ENCODE results near the gene CDH22. TPM values are rescaled to one million over a fixed set of nuclear protein-coding genes. Genes with fewer than 3 reads are reported as not detected.

The CDH22 gene
- total and polyA plus RNA-seq, 4 donors, result not detected

DNA sequence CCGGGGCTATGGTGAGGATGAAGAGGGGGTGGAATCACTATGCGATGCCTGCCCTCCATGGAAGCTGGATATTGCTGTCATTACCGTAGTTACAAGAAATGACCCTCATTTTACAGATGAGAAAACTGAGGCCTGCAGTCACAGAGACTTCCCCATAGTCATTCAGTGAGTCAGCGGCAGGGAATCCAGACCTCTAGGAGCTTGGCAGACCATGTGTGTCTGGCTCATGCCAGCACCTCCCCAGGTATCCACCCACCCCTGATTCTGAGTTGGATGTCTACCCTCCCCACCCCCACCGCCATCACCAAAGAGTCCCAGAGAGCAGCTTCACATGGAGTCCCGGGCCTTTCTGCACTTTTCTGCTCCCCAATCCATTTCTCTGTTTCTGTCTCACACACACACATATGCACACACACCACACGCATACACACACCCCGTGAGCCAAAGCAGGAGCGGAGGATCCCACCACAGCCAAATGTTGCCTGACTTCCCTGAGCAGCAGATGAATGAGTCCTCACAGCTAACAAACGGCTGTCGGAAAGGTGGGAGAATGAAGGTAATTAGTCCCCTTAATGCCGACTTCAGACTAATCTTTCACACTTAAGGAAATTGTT, 24.8 kb downstream of the CDH22 start:
- Histone ChIP-seq H3K4me1 (ENCODE audit: control insufficient read depth in 1 of 2, insufficient read depth in 2 of 2, low read length in 2 of 2) (no peaks in the 10 kb centered on the region), H3K27me3 (ENCODE audit: control insufficient read depth in 1 of 2, insufficient read depth in 2 of 2, low read length in 1 of 2) (no peaks in the 10 kb centered on the region), H3K4me3 (ENCODE audit: low read length in 2 of 2) (no peak overlapping the region), H3K36me3 (ENCODE audit: control insufficient read depth in 1 of 2, insufficient read depth in 2 of 2, low read length in 1 of 2) (no peaks in the 10 kb centered on the region), H3K9me3 (ENCODE audit: control insufficient read depth, low read length) (no peaks in the 10 kb centered on the region), H3K27ac (ENCODE audit: low read depth in 1 of 2, low read length in 2 of 2) (no peak overlapping the region)
- no peak for ATAC-seq (ENCODE audit: low FRiP score)
- 59 to 61% methylated on average over 12 of the region's 12 CpGs for WGBS, 2 donors
- no peak for DNase-seq
- intact Hi-C loops (cut with DNase I), result no loop called here

DNA sequence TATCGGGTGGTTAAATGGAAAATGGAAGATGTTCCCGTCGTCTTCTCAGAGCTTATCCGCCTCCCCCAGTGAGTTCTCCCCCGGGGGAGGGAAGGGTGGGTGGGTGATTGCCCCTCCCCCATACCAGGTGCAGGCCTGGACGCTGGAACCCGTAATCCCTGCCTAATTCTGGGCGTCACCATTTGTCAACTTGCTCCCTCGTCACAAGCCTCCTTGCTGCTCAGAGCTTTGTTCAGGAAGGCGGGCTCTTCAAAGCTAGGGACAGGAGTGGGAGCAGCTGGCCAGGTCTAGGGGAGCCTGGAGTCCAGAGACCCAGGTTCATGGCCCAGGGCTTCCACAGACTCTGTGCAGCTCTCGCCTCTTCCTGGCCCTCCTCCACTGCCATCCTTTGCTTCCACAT, 25.6 kb downstream of the CDH22 start:
- 25 to 28% methylated on average over 11 of the region's 11 CpGs for WGBS, 2 donors

DNA sequence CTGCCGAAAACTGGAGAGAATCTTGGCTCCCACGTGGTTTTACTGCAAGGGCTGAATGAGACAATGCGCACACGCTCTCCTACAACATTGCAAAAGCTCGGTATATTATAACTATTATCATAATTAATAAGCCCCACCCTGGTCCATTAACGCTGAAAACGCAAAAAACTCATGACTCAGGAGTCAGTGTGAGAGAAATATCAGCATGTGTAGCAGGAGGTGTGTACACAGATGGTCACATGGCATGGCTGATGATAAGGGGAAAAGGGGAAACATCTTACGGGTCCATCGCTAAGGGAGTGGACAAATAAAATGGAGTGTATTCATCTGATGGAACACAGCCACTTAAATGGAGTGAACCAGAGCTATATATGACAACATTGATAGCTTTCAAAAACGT, 29.2 kb downstream of the CDH22 start:
- Histone ChIP-seq H3K27ac (ENCODE audit: low read depth in 1 of 2, low read length in 2 of 2) (no peak overlapping the region), H3K4me3 (ENCODE audit: low read length in 2 of 2) (no peak overlapping the region), H3K27me3 (ENCODE audit: control insufficient read depth in 1 of 2, insufficient read depth in 2 of 2, low read length in 1 of 2) (no peaks in the 10 kb centered on the region), H3K4me1 (ENCODE audit: control insufficient read depth in 1 of 2, insufficient read depth in 2 of 2, low read length in 2 of 2) (no peaks in the 10 kb centered on the region), H3K9me3 (ENCODE audit: control insufficient read depth, low read length) (peaks cover 2% of the 10 kb centered on the region), H3K36me3 (ENCODE audit: control insufficient read depth in 1 of 2, insufficient read depth in 2 of 2, low read length in 1 of 2) (no peaks in the 10 kb centered on the region)
- DNase-seq, result no peak
- WGBS, 2 donors, result 63 to 74% methylated on average over 10 of the region's 10 CpGs
- no peak for ATAC-seq (ENCODE audit: low FRiP score)
- intact Hi-C loops (cut with DNase I), result no loop called here

More for the DNA sequence above, 25.6 kb downstream of the CDH22 start:
- ATAC-seq (ENCODE audit: low FRiP score) (no peak), DNase-seq (no peak)
- intact Hi-C loops (cut with DNase I), result no loop called here
- H3K36me3 ChIP-seq (ENCODE audit: control insufficient read depth in 1 of 2, insufficient read depth in 2 of 2, low read length in 1 of 2), result no peaks in the 10 kb centered on the region
- H3K27ac ChIP-seq (ENCODE audit: low read depth in 1 of 2, low read length in 2 of 2), result no peak overlapping the region
- no peaks in the 10 kb centered on the region for H3K9me3 ChIP-seq (ENCODE audit: control insufficient read depth, low read length)
- no peak overlapping the region for H3K4me3 ChIP-seq (ENCODE audit: low read length in 2 of 2)
- H3K27me3 ChIP-seq (ENCODE audit: control insufficient read depth in 1 of 2, insufficient read depth in 2 of 2, low read length in 1 of 2), result no peaks in the 10 kb centered on the region
- H3K4me1 ChIP-seq (ENCODE audit: control insufficient read depth in 1 of 2, insufficient read depth in 2 of 2, low read length in 2 of 2), result no peaks in the 10 kb centered on the region

DNA sequence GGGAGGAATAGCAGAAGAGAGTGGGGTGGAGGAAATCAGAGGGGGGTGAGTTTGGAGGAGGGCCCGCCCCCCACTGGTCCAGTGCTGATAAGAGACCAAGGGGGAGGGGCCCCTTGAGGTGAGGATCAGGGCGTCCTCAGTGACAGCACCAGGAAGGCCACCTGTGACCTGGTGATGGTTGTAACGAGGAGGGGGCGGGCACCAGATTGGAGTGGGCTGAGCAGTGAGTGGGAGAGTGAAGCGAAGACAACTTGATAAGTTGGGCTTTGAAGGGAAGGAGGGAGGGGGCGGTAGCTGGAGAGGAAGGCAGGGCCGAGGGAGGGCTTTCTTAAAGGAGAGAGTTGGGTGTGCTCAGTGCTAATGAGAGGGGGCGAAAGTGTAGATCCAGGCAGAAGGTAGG, 30.7 kb downstream of the CDH22 start:
- ATAC-seq (ENCODE audit: low FRiP score) (no peak), DNase-seq (no peak)
- Histone ChIP-seq H3K27me3 (ENCODE audit: control insufficient read depth in 1 of 2, insufficient read depth in 2 of 2, low read length in 1 of 2) (no peaks in the 10 kb centered on the region), H3K4me1 (ENCODE audit: control insufficient read depth in 1 of 2, insufficient read depth in 2 of 2, low read length in 2 of 2) (no peaks in the 10 kb centered on the region), H3K36me3 (ENCODE audit: control insufficient read depth in 1 of 2, insufficient read depth in 2 of 2, low read length in 1 of 2) (no peaks in the 10 kb centered on the region), H3K9me3 (ENCODE audit: control insufficient read depth, low read length) (peaks cover 9% of the 10 kb centered on the region), H3K27ac (ENCODE audit: low read depth in 1 of 2, low read length in 2 of 2) (no peak overlapping the region), H3K4me3 (ENCODE audit: low read length in 2 of 2) (no peak overlapping the region)
- 19 to 20% methylated on average over 8 of the region's 8 CpGs for WGBS, 2 donors
- intact Hi-C loops (cut with DNase I), result no loop called here

DNA sequence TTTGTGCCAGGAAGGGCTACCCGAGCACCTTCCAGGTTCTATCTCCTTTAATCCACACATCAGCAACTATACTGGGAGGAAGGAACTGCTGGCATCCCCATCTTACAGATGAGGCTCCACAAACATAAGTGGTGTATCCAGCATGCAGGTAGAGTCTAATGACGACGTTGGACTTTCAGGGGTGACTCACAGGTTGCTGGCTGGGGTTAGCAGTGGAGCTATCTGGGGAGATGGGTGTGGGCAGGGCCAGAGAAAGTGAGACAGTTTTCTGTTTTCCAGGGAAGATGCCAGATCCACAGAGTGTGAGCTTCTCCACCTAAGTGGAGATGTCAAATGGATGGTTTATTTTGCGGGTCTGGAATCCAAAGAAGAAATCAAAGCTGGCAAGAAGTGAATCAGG, 31.8 kb downstream of the CDH22 start:
- peaks cover 12% of the 10 kb centered on the region for H3K9me3 ChIP-seq (ENCODE audit: control insufficient read depth, low read length)
- no peaks in the 10 kb centered on the region for H3K4me1 ChIP-seq (ENCODE audit: control insufficient read depth in 1 of 2, insufficient read depth in 2 of 2, low read length in 2 of 2)
- 66 to 71% methylated on average over 4 of the region's 4 CpGs for WGBS, 2 donors
- H3K36me3 ChIP-seq (ENCODE audit: control insufficient read depth in 1 of 2, insufficient read depth in 2 of 2, low read length in 1 of 2), result no peaks in the 10 kb centered on the region
- no peak overlapping the region for H3K27ac ChIP-seq (ENCODE audit: low read depth in 1 of 2, low read length in 2 of 2)
- DNase-seq (no peak), ATAC-seq (ENCODE audit: low FRiP score) (no peak)
- H3K27me3 ChIP-seq (ENCODE audit: control insufficient read depth in 1 of 2, insufficient read depth in 2 of 2, low read length in 1 of 2), result no peaks in the 10 kb centered on the region
- H3K4me3 ChIP-seq (ENCODE audit: low read length in 2 of 2), result no peak overlapping the region
- intact Hi-C loops (cut with DNase I), result no loop called here

DNA sequence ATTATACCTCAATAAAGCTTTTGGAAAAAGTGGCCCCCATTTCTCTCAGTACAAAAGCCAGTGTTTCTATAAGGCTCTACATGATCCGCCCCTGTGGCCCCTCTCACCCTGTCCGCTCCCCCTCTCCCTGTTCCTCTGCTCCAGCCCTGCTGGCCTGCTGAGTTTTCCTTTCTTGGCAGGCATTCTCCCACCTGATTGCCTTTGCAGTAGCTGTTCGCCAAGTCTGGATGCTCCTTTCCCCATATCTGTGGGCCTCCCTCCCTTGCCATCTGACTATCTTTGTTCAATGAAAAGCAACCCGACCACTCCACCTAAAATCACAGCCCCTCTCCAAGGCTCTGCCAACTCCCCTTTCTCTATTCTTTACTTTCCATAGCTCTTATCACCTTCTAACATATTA, 33.2 kb downstream of the CDH22 start:
- no peaks in the 10 kb centered on the region for H3K27me3 ChIP-seq (ENCODE audit: control insufficient read depth in 1 of 2, insufficient read depth in 2 of 2, low read length in 1 of 2)
- no peak for DNase-seq
- H3K9me3 ChIP-seq (ENCODE audit: control insufficient read depth, low read length), result peaks cover 12% of the 10 kb centered on the region
- ATAC-seq (ENCODE audit: low FRiP score), result no peak
- no peak overlapping the region for H3K27ac ChIP-seq (ENCODE audit: low read depth in 1 of 2, low read length in 2 of 2)
- no peaks in the 10 kb centered on the region for H3K4me1 ChIP-seq (ENCODE audit: control insufficient read depth in 1 of 2, insufficient read depth in 2 of 2, low read length in 2 of 2)
- WGBS, 2 donors, result 65 to 76% methylated on average over 4 of the region's 4 CpGs
- H3K4me3 ChIP-seq (ENCODE audit: low read length in 2 of 2), result no peak overlapping the region
- intact Hi-C loops (cut with DNase I), result no loop called here
- no peaks in the 10 kb centered on the region for H3K36me3 ChIP-seq (ENCODE audit: control insufficient read depth in 1 of 2, insufficient read depth in 2 of 2, low read length in 1 of 2)

DNA sequence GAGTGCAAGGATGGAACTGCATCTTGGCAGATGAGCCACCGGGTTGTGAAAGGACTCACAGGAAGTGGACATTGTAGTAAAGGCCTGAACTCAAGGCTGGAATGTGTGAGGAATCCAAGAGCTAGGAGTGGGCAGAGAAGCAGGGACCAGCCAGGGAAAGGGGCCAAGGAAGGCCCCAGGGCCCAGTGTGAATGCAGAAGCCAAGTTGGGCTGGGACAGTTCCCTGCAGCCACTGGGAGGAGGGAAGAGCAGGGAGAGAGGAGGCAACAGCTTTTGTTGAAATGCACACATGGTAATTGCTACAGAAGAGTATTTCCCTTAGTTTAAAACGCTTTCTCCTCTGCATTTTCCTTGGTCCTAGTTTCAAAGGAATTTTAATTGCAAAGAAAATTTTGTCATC, 34.6 kb downstream of the CDH22 start:
- intact Hi-C loops (cut with DNase I), result no loop called here
- Histone ChIP-seq H3K9me3 (ENCODE audit: control insufficient read depth, low read length) (peaks cover 12% of the 10 kb centered on the region), H3K4me1 (ENCODE audit: control insufficient read depth in 1 of 2, insufficient read depth in 2 of 2, low read length in 2 of 2) (no peaks in the 10 kb centered on the region), H3K36me3 (ENCODE audit: control insufficient read depth in 1 of 2, insufficient read depth in 2 of 2, low read length in 1 of 2) (no peaks in the 10 kb centered on the region), H3K27me3 (ENCODE audit: control insufficient read depth in 1 of 2, insufficient read depth in 2 of 2, low read length in 1 of 2) (no peaks in the 10 kb centered on the region), H3K27ac (ENCODE audit: low read depth in 1 of 2, low read length in 2 of 2) (no peak overlapping the region), H3K4me3 (ENCODE audit: low read length in 2 of 2) (no peak overlapping the region)
- DNase-seq (no peak), ATAC-seq (ENCODE audit: low FRiP score) (no peak)
- 21 to 28% methylated on average over 2 of the region's 2 CpGs for WGBS, 2 donors

DNA sequence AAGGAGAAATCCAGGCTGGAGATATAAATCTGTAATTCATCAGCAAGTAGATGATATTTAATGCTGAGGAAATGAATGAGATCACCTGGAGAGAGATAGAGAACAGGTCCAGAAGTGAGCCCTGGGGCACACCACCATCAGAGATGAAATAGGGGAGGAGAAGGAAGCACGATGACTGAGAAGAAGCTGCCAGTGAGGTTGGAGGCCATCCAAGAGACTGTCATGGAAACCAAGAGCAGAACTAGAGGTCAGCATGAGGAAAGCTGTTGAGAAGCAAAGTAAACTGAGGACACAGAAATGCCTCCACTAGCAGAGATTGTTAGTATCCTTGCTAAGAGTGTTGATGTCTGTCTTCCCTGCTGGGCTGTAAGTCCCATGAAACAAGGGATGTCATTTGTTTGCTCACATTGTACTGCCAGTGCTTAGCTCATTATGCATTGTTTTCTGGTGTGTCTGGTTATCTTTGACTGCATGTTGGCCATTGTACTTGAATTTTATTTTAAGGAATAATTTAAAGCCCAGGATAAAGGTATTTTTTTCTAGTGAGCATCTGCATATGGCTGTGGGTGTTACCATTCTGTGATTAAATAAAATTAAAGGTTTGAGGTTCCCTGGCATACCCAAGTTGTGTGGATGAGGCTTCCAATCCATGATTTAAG, 35.8 kb downstream of the CDH22 start:
- no peaks in the 10 kb centered on the region for H3K27me3 ChIP-seq (ENCODE audit: control insufficient read depth in 1 of 2, insufficient read depth in 2 of 2, low read length in 1 of 2)
- intact Hi-C loops (cut with DNase I), result no loop called here
- H3K4me1 ChIP-seq (ENCODE audit: control insufficient read depth in 1 of 2, insufficient read depth in 2 of 2, low read length in 2 of 2), result no peaks in the 10 kb centered on the region
- H3K36me3 ChIP-seq (ENCODE audit: control insufficient read depth in 1 of 2, insufficient read depth in 2 of 2, low read length in 1 of 2), result no peaks in the 10 kb centered on the region
- ATAC-seq (ENCODE audit: low FRiP score) (no peak), DNase-seq (no peak)
- no peak overlapping the region for H3K27ac ChIP-seq (ENCODE audit: low read depth in 1 of 2, low read length in 2 of 2)
- H3K9me3 ChIP-seq (ENCODE audit: control insufficient read depth, low read length), result peaks cover 12% of the 10 kb centered on the region
- WGBS, 2 donors, result 19 to 45% methylated on average over 1 of the region's 1 CpG
- no peak overlapping the region for H3K4me3 ChIP-seq (ENCODE audit: low read length in 2 of 2)

DNA sequence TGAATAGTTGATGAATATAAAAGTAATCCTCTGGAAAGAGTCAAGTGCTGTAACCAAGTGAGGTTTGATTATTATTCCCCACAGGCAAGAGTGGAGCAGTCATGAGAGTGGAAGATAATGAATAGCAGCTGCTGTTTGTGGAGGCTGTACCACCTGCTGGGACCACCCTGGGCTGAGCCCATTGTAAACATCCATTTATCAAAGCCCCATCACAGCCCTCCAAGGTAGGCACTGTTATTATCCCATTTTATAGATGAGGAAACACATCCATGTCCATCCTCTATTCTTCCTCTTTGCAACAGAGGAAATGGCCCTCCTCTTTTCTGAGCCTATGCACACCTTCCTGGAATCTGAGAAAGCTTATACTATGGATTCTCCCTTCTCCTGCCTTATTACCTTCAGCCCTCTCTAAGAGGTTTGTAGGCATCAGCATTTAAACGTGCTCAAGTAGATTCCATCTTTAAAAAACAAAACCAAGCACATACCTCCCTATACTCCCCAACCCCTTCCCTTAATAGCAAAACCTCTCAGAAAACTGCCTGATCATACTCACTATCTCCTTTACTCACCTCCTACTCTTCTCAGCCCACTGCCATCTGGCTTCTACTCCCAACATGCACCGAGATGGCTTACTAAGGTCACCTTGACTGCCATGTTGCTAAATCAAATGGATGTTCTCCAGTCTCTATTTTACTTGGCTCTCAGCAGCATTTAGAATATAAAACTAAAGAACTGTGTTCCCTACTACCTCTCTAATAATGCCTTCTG, 37.1 kb downstream of the CDH22 start:
- no peak overlapping the region for H3K4me3 ChIP-seq (ENCODE audit: low read length in 2 of 2)
- peaks cover 12% of the 10 kb centered on the region for H3K9me3 ChIP-seq (ENCODE audit: control insufficient read depth, low read length)
- 64 to 65% methylated on average over 2 of the region's 2 CpGs for WGBS, 2 donors
- H3K4me1 ChIP-seq (ENCODE audit: control insufficient read depth in 1 of 2, insufficient read depth in 2 of 2, low read length in 2 of 2), result no peaks in the 10 kb centered on the region
- no peak for DNase-seq
- H3K36me3 ChIP-seq (ENCODE audit: control insufficient read depth in 1 of 2, insufficient read depth in 2 of 2, low read length in 1 of 2), result no peaks in the 10 kb centered on the region
- intact Hi-C loops (cut with DNase I), result no loop called here
- no peak overlapping the region for H3K27ac ChIP-seq (ENCODE audit: low read depth in 1 of 2, low read length in 2 of 2)
- no peak for ATAC-seq (ENCODE audit: low FRiP score)
- H3K27me3 ChIP-seq (ENCODE audit: control insufficient read depth in 1 of 2, insufficient read depth in 2 of 2, low read length in 1 of 2), result no peaks in the 10 kb centered on the region

Data from aorta (tissue), 5 donors.